Heart left ventricle (tissue), 13 donors: ENCODE data around the gene CCDC154.

Experiments used
- CTCF ChIP-seq, 12 donors: fragments of 200-600 bp; sonication (generic) in 4 of 12; IDR thresholded peaks; one replicate each; pipeline versions ENCODE4 v1.5.0 to v1.8.0; 2018 to 2022; ENCODE audit warnings: antibody characterized with exemption in 12 of 12, mild to moderate bottlenecking in 5 of 12
- POLR2A ChIP-seq, 2 donors: fragments of 450-650 bp; IDR thresholded peaks; one replicate each; pipeline ENCODE4 v1.6.1; 2017; ENCODE audit warnings: antibody characterized with exemption in 2 of 2, mild to moderate bottlenecking in 2 of 2, moderate library complexity in 2 of 2
- donor health status: ischemic (EF 13 %, LVEDD 7.1; RV severe dilation, severe dysfunction).
- donor health status: DM: no; HTN: yes; CAD: no.
- donor health status: DM: no; HTN: no; CAD: no.
- donor health status: ischemic (EF 25% LVEDD 6.9; RV normal size, moderate dysfunction).
- donor health status: ischemic (EF 25% LVEDD 5.7; RV mildly dilated, moderate dysfunction).
- donor health status: ischemic (EF 35%, LVEDD 5.7; RV mildly dilated, moderate dysfunction).
- donor health status: nonischemic (EF 11% LVEDD 7.7; RV severe dilation, severe dysfunction).
- donor health status: DM: yes; HTN: yes; CAD: no.
- donor health status: PGD.
- donor health status: ischemic (EF 29% LVEDD 5.4; RV normal size, mild dysfunction).
- donor health status: nonischemic (EF 23%, LVEDD 6.1; RV moderate dilation, normal function).

GRCh38 chr16:1432388-1433262, 11.7 kb downstream of the CCDC154 start:
- TF ChIP-seq CTCF (IDR thresholded peaks at IDR 0.05) (no peak), POLR2A (IDR thresholded peaks at IDR 0.05) (no peak)
